Femur (tissue), 1 donor: Measurements from ENCODE around the gene GMDS.

Experiments
- DNase-seq: peaks from one replicate; pipeline ENCODE4 v3.0.0-alpha.2; 2017

GMDS gene

GRCh38 chr6:2033544-2033943 lies 211.9 kb downstream of the GMDS start:
- DNase-seq: no peak

- DNase-seq: no peak
Observed at GRCh38 chr6:2030682-2031244, 214.6 kb downstream of the GMDS start.

GRCh38 chr6:2029952-2030351 lies 215.5 kb downstream of the GMDS start:
- DNase-seq: no peak

- DNase-seq: no peak
Observed at GRCh38 chr6:2029130-2029794, 216.1 kb downstream of the GMDS start.

- no peak for DNase-seq
Observed at GRCh38 chr6:2028457-2029038, 216.9 kb downstream of the GMDS start.

- no peak for DNase-seq
Observed at GRCh38 chr6:2026133-2026532, 219.3 kb downstream of the GMDS start.

- DNase-seq: peak; percentile 72
Observed at GRCh38 chr6:2021713-2022125, 223.7 kb downstream of the GMDS start.

- no peak for DNase-seq
Observed at GRCh38 chr6:2020909-2021308, 224.5 kb downstream of the GMDS start.

GRCh38 chr6:2019051-2019450 lies 226.4 kb downstream of the GMDS start:
- no peak for DNase-seq

GRCh38 chr6:2016040-2016439 lies 229.4 kb downstream of the GMDS start:
- DNase-seq: no peak

GRCh38 chr6:2008383-2008976 lies 236.9 kb downstream of the GMDS start:
- DNase-seq: no peak

GRCh38 chr6:2007165-2007564 lies 238.2 kb downstream of the GMDS start:
- DNase-seq: no peak

GRCh38 chr6:2004888-2005287 lies 240.5 kb downstream of the GMDS start:
- no peak for DNase-seq

- no peak for DNase-seq
Observed at GRCh38 chr6:2000962-2001361, 244.4 kb downstream of the GMDS start.

GRCh38 chr6:1997702-1998101 lies 247.7 kb downstream of the GMDS start:
- no peak for DNase-seq

GRCh38 chr6:1995636-1996035 lies 249.8 kb downstream of the GMDS start:
- no peak for DNase-seq

GRCh38 chr6:1993042-1993441 lies 252.4 kb downstream of the GMDS start:
- no peak for DNase-seq

- no peak for DNase-seq
Observed at GRCh38 chr6:1991332-1991878, 254.0 kb downstream of the GMDS start.

- no peak for DNase-seq
Observed at GRCh38 chr6:1988843-1989242, 256.6 kb downstream of the GMDS start.

- DNase-seq: no peak
Observed at GRCh38 chr6:1987640-1988039, 257.8 kb downstream of the GMDS start.

GRCh38 chr6:1986454-1987243 lies 258.8 kb downstream of the GMDS start:
- no peak for DNase-seq

GRCh38 chr6:1984346-1984994 lies 260.9 kb downstream of the GMDS start:
- DNase-seq: no peak

- no peak for DNase-seq
Observed at GRCh38 chr6:1983850-1984249, 261.6 kb downstream of the GMDS start.
